ENCODE data around the gene TIMP2. TPM values are rescaled to one million over a fixed set of nuclear protein-coding genes. Genes with fewer than 3 reads are reported as not detected.

The TIMP2 gene
- 256 and 268 TPM in 2 replicates for total RNA-seq

GRCh38 chr17:78925234-78925633, at the start of gene TIMP2:
TIMP2 (minus strand) TSS chr17:78925387; CDS start chr17:78925088, 299 bp downstream.

GRCh38 chr17:78903101-78903779, 21.9 kb downstream of the TIMP2 start, which contains the start of gene CEP295NL:
CEP295NL (minus strand) TSS chr17:78903201; CDS start chr17:78901828, 1,373 bp downstream.

GRCh38 chr17:78840780-78841611, 84.2 kb downstream of the TIMP2 start, which contains the start of gene USP36:
USP36 (minus strand) TSS chr17:78840814; CDS start chr17:78836363, 4,451 bp downstream.

Other genes with a start within 250 kb of the TIMP2 start
- 13.6 and 14.0 TPM in 2 replicates for gene CYTH1, start 143.1 kb downstream of the TIMP2 start, total RNA-seq
- gene USP36, start 84.6 kb downstream of the TIMP2 start, total RNA-seq: 45.4 and 50.5 TPM in 2 replicates
- gene CEP295NL, start 22.2 kb downstream of the TIMP2 start, total RNA-seq: 6.2 and 6.6 TPM in 2 replicates
- 159 and 222 TPM in 2 replicates for gene LGALS3BP, start 54.5 kb upstream of the TIMP2 start, total RNA-seq
- 50.6 and 74.0 TPM in 2 replicates for gene CANT1, start 84.4 kb upstream of the TIMP2 start, total RNA-seq
- gene C1QTNF1, start 98.8 kb upstream of the TIMP2 start, total RNA-seq: 23.9 and 24.7 TPM in 2 replicates
- 11.8 and 15.4 TPM in 2 replicates for gene ENGASE, start 149.4 kb upstream of the TIMP2 start, total RNA-seq